Erythroblast (primary cell): ENCODE measurements around the gene FLG2.

Experiments used
- GATA1 ChIP-seq: IDR thresholded peaks from 2 replicates; pipeline ENCODE4 v1.6.1; 2011; ENCODE audit warnings: low read depth, mild to moderate bottlenecking, control low read depth, low read length, moderate library complexity
- POLR2A ChIP-seq: IDR thresholded peaks from 2 replicates; pipeline ENCODE4 v1.6.1; 2011; ENCODE audit warnings: mild to moderate bottlenecking, low read length

GRCh38 chr1:152398812-152399698 lies 39.2 kb upstream of the FLG2 start:
- no peak for TF ChIP-seq POLR2A
- no peak for TF ChIP-seq GATA1
